Activated CD8-positive, alpha-beta T cell treated with anti-CD3 and anti-CD28 coated beads for 36 hours (primary cell): ENCODE data around the gene INSYN1. TPM values are rescaled to one million over a fixed set of nuclear protein-coding genes. Genes with fewer than 3 reads are reported as not detected.

Experiments
- ATAC-seq: fragments of 200-7000 bp; cut with Tn5 transposase; one replicate; pipeline ENCODE4 v1.10.0; 2021; ENCODE audit warnings: mild to moderate bottlenecking, moderate library complexity
- CTCF ChIA-PET: fragments of 350-600 bp; sonication (Branson Sonifier 250); formaldehyde crosslinking; loops from one replicate; lab custom pipeline; 2021; ENCODE audit warnings: antibody characterized with exemption; lab: Charles Lee
- POLR2A ChIA-PET: fragments of 350-600 bp; sonication (Branson Sonifier 250); formaldehyde crosslinking; loops from one replicate; lab custom pipeline; 2021; ENCODE audit warnings: antibody characterized with exemption; lab: Charles Lee
- DNase-seq: peaks from one replicate; pipeline ENCODE4 v3.0.0-alpha.2; 2020
- H3K27ac Mint-ChIP-seq: one replicate; pipeline ENCODE4 v1.8.0; 2021; ENCODE audit warnings: mild to moderate bottlenecking, mixed read lengths
- H3K27me3 Mint-ChIP-seq: one replicate; pipeline ENCODE4 v1.8.0; 2021; ENCODE audit warnings: mixed read lengths
- H3K36me3 Mint-ChIP-seq: one replicate; pipeline ENCODE4 v1.8.0; 2021; ENCODE audit warnings: low read depth, mixed read lengths
- H3K4me1 Mint-ChIP-seq: one replicate; pipeline ENCODE4 v1.8.0; 2021; ENCODE audit warnings: low read depth, mixed read lengths
- H3K4me3 Mint-ChIP-seq: one replicate; pipeline ENCODE4 v1.8.0; 2021; ENCODE audit warnings: mild to moderate bottlenecking, moderate library complexity, mixed read lengths
- H3K9me3 Mint-ChIP-seq: one replicate; pipeline ENCODE4 v1.8.0; 2021; ENCODE audit warnings: mixed read lengths
- CTCF ChIP-seq: fragments of 200-600 bp; IDR thresholded peaks from one replicate; pipeline ENCODE4 v1.8.0; 2022; ENCODE audit warnings: antibody characterized with exemption, mild to moderate bottlenecking
- intact Hi-C: fragments of 100-400 bp; cut with micrococcal nuclease; formaldehyde crosslinking; loops from one replicate; pipeline ENCODE4 v1.10.0; 2022
- total RNA-seq, 2 experiments: library from RNA; stranded (reverse); gene quantifications; one replicate each; pipeline ENCODE4 v1.2.3, GENCODE V29; 2021

INSYN1 gene
- total RNA-seq, 2 experiments from 2014 or later, result not detected

- TF ChIP-seq CTCF, result no peak
- H3K36me3 Mint-ChIP-seq, result no peaks in the 10 kb centered on the region
- CTCF ChIA-PET, result interaction anchor here (1.2 kb wide), 1 partner anchor 11 kb away, joined by 4 read pairs; no protein-coding TSS in a partner anchor
- DNase-seq, result no peak
- POLR2A ChIA-PET, result no interaction called here
- no peaks in the 10 kb centered on the region for H3K9me3 Mint-ChIP-seq
- no peak for ATAC-seq
- no peaks in the 10 kb centered on the region for H3K4me1 Mint-ChIP-seq
- peaks cover 10% of the 10 kb centered on the region for H3K27me3 Mint-ChIP-seq
- no peak overlapping the region for H3K27ac Mint-ChIP-seq
- H3K4me3 Mint-ChIP-seq, result no peak overlapping the region
- intact Hi-C loops, result no loop called here
These were observed 36.7 kb downstream of the INSYN1 start for GRCh38 chr15:73716417-73716816.

GRCh38 chr15:73715417-73715816, 37.7 kb downstream of the INSYN1 start:
- TF ChIP-seq CTCF, result no peak

GRCh38 chr15:73714695-73715301, 38.4 kb downstream of the INSYN1 start:
- Mint-ChIP-seq H3K27ac (no peak overlapping the region), H3K4me1 (no peaks in the 10 kb centered on the region), H3K4me3 (no peak overlapping the region), H3K27me3 (peaks cover 7% of the 10 kb centered on the region), H3K36me3 (no peaks in the 10 kb centered on the region), H3K9me3 (no peaks in the 10 kb centered on the region)
- ChIA-PET CTCF (interaction anchor here (1.2 kb wide), 1 partner anchor 9 kb away, joined by 5 read pairs; no protein-coding TSS in a partner anchor), POLR2A (no interaction called here)
- no peak for TF ChIP-seq CTCF
- DNase-seq (no peak), ATAC-seq (no peak)
- intact Hi-C loops, result no loop called here

More at GRCh38 chr15:73715417-73715816, 37.7 kb downstream of the INSYN1 start:
- DNase-seq (no peak), ATAC-seq (no peak)
- ChIA-PET POLR2A (no interaction called here), CTCF (no interaction called here)
- H3K9me3 Mint-ChIP-seq, result no peaks in the 10 kb centered on the region
- H3K27ac Mint-ChIP-seq, result no peak overlapping the region
- H3K27me3 Mint-ChIP-seq, result peaks cover 10% of the 10 kb centered on the region
- intact Hi-C loops, result no loop called here
- no peaks in the 10 kb centered on the region for H3K4me1 Mint-ChIP-seq
- H3K36me3 Mint-ChIP-seq, result no peaks in the 10 kb centered on the region
- H3K4me3 Mint-ChIP-seq, result no peak overlapping the region

- no peak for DNase-seq
- no peak for TF ChIP-seq CTCF
- POLR2A ChIA-PET, result no interaction called here
- H3K9me3 Mint-ChIP-seq, result no peaks in the 10 kb centered on the region
- H3K4me3 Mint-ChIP-seq, result no peak overlapping the region
- intact Hi-C loops, result no loop called here
- no peaks in the 10 kb centered on the region for H3K36me3 Mint-ChIP-seq
- H3K4me1 Mint-ChIP-seq, result no peaks in the 10 kb centered on the region
- CTCF ChIA-PET, result interaction anchor here (1.1 to 1.5 kb wide), 2 partner anchors 7 to 76 kb away, joined by 3 read pairs; no protein-coding TSS in a partner anchor
- H3K27ac Mint-ChIP-seq, result no peak overlapping the region
- no peak for ATAC-seq
- peaks cover 5% of the 10 kb centered on the region for H3K27me3 Mint-ChIP-seq
These were observed 41.0 kb downstream of the INSYN1 start for GRCh38 chr15:73712107-73712506.

- no peaks in the 10 kb centered on the region for H3K4me1 Mint-ChIP-seq
- no peak for DNase-seq
- ChIA-PET POLR2A (no interaction called here), CTCF (interaction anchor here (1.5 kb wide), 1 partner anchor 75 kb away, joined by 3 read pairs; no protein-coding TSS in a partner anchor)
- H3K36me3 Mint-ChIP-seq, result no peaks in the 10 kb centered on the region
- H3K27ac Mint-ChIP-seq, result no peak overlapping the region
- no peak overlapping the region for H3K4me3 Mint-ChIP-seq
- intact Hi-C loops, result no loop called here
- TF ChIP-seq CTCF, result no peak
- H3K9me3 Mint-ChIP-seq, result no peaks in the 10 kb centered on the region
- H3K27me3 Mint-ChIP-seq, result peaks cover 6% of the 10 kb centered on the region
- no peak for ATAC-seq
These were observed 41.6 kb downstream of the INSYN1 start for GRCh38 chr15:73711526-73711925.
